Stimulated activated CD4-positive, alpha-beta T cell treated with anti-CD3 and anti-CD28 coated beads, Interleukin-4, amount 100 ng/mL, for 48 hours (primary cell): ENCODE results near the gene GNG11.

ENCODE experiments used
- DNase-seq, 2 donors: peaks; one replicate each; pipeline ENCODE4 v3.0.0-alpha.2; 2020; ENCODE audit warnings: low read depth in 2 of 2

GNG11 gene

GRCh38 chr7:93921607-93922566 lies at the start of gene GNG11:
Gene GNG11, plus strand, starts transcription at chr7:93921735. Its CDS starts 403 bp downstream, at chr7:93922138.
- peak; percentile 12 to 21 for DNase-seq

GRCh38 chr7:93873998-93874574 lies 47.4 kb upstream of the GNG11 start:
- no peak for DNase-seq

- no peak for DNase-seq
These were observed 43.8 kb upstream of the GNG11 start for GRCh38 chr7:93877742-93878141.

- DNase-seq: no peak
These were observed 42.2 kb upstream of the GNG11 start for GRCh38 chr7:93879356-93879755.

GRCh38 chr7:93882468-93882867 lies 39.1 kb upstream of the GNG11 start:
- DNase-seq: no peak

- DNase-seq: no peak
These were observed 38.2 kb upstream of the GNG11 start for GRCh38 chr7:93883078-93883916.

- no peak for DNase-seq
These were observed 37.6 kb upstream of the GNG11 start for GRCh38 chr7:93883917-93884345.

GRCh38 chr7:93884541-93884940 lies 37.0 kb upstream of the GNG11 start:
- DNase-seq: no peak

- no peak for DNase-seq
These were observed 32.3 kb upstream of the GNG11 start for GRCh38 chr7:93889261-93889660.

GRCh38 chr7:93890041-93890463 lies 31.5 kb upstream of the GNG11 start:
- DNase-seq: no peak

- DNase-seq: peak in 1 of 2 donors; percentile 12
These were observed 31.0 kb upstream of the GNG11 start, which contains the start of gene TFPI2 for GRCh38 chr7:93890464-93891068. Gene TFPI2, minus strand, starts transcription at chr7:93890753. Its CDS starts 75 bp downstream, at chr7:93890678.

- no peak for DNase-seq
These were observed 27.1 kb upstream of the GNG11 start for GRCh38 chr7:93894426-93894825.

- DNase-seq: no peak
These were observed 26.4 kb upstream of the GNG11 start for GRCh38 chr7:93894966-93895640.

- DNase-seq: no peak
These were observed 25.5 kb upstream of the GNG11 start for GRCh38 chr7:93895859-93896600.

- DNase-seq: no peak
These were observed 23.9 kb upstream of the GNG11 start for GRCh38 chr7:93897680-93898079.

- DNase-seq: no peak
These were observed 18.6 kb upstream of the GNG11 start for GRCh38 chr7:93902777-93903423.

GRCh38 chr7:93906267-93906666 lies 15.3 kb upstream of the GNG11 start, which contains the start of gene GNGT1:
Gene GNGT1, plus strand, starts transcription at chr7:93906567. Its CDS starts 180 bp downstream, at chr7:93906747.
- DNase-seq: no peak

GRCh38 chr7:93910076-93910994 lies 11.2 kb upstream of the GNG11 start:
- DNase-seq: no peak
